ENCODE measurements around the gene FAF1. TPM values are rescaled to one million over a fixed set of nuclear protein-coding genes. Genes with fewer than 3 reads are reported as not detected.

Gene FAF1
- total RNA-seq, 1 experiment from 2014 or later, result 73.2 TPM

- no peaks in the 10 kb centered on the region for H3K9me2 ChIP-seq (ENCODE audit: insufficient read depth)
- ChIA-PET RAD21 (ENCODE audit: low non-redundant PET in 1 of 2, low total read pairs in 2 of 2, uncharacterized antibody in 2 of 2, unreplicated experiment in 2 of 2) (no interaction called here), CTCF (no interaction called here), POLR2A (no interaction called here)
- H3K4me2 ChIP-seq (ENCODE audit: low read length), result no peak overlapping the region
- H3K27ac ChIP-seq (ENCODE audit: low read depth, low read length), result no peak overlapping the region
- no peaks in the 10 kb centered on the region for H4K20me1 ChIP-seq (ENCODE audit: insufficient read depth)
- H2AFZ ChIP-seq (ENCODE audit: low read depth, low read length, poor library complexity, severe bottlenecking), result no peak overlapping the region
- no TSS peak for BruUV-seq (replicated peaks)
- TF ChIP-seq SP1 (IDR thresholded peaks at IDR 0.05; ENCODE audit: low read depth), result no peak
- no peaks in the 10 kb centered on the region for H3K36me3 ChIP-seq (ENCODE audit: control insufficient read depth in 1 of 2, insufficient read depth in 2 of 2, low read length in 2 of 2)
- intact Hi-C loops (cut with micrococcal nuclease), result no loop called here
- no peaks in the 10 kb centered on the region for H3K9me3 ChIP-seq (ENCODE audit: control insufficient read depth in 1 of 2, insufficient read depth in 1 of 2, low read depth in 1 of 2, low read length in 2 of 2)
- H3K79me2 ChIP-seq (ENCODE audit: insufficient read depth, low read length), result no peaks in the 10 kb centered on the region
- no peak overlapping the region for H3K4me3 ChIP-seq (replicated peaks in 1 of 2; ENCODE audit: low read depth in 1 of 2, low read length in 2 of 2)
- H3K9ac ChIP-seq (ENCODE audit: low read length), result no peak overlapping the region
- ATAC-seq (no peak), DNase-seq (ENCODE audit: low read depth, low spot score) (no peak)
- H3K4me1 ChIP-seq (ENCODE audit: control insufficient read depth in 1 of 2, insufficient read depth in 2 of 2, low read length in 2 of 2), result no peaks in the 10 kb centered on the region
- no peaks in the 10 kb centered on the region for H3K27me3 ChIP-seq (ENCODE audit: insufficient read depth, low read length)
These were observed 33.6 kb upstream of the FAF1 start for GRCh38 chr1:50993645-50994044.

GRCh38 chr1:50992532-50993318, 32.7 kb upstream of the FAF1 start:
- CTCF ChIA-PET, result no interaction called here
- POLR2A ChIA-PET, result no interaction called here
- no peaks in the 10 kb centered on the region for H3K9me3 ChIP-seq (ENCODE audit: control insufficient read depth in 1 of 2, insufficient read depth in 1 of 2, low read depth in 1 of 2, low read length in 2 of 2)
- RAD21 ChIA-PET (ENCODE audit: low non-redundant PET in 1 of 2, low total read pairs in 2 of 2, uncharacterized antibody in 2 of 2, unreplicated experiment in 2 of 2), result no interaction called here
- no peak for TF ChIP-seq REST (IDR thresholded peaks at IDR 0.05; ENCODE audit: low read depth)
- DNase-seq (ENCODE audit: low read depth, low spot score), result no peak
- BruUV-seq (replicated peaks), result no TSS peak
- no peak overlapping the region for H3K4me3 ChIP-seq (replicated peaks in 1 of 2; ENCODE audit: low read depth in 1 of 2, low read length in 2 of 2)
- intact Hi-C loops (cut with micrococcal nuclease), result no loop called here
- H3K27me3 ChIP-seq (ENCODE audit: insufficient read depth, low read length), result no peaks in the 10 kb centered on the region
- H4K20me1 ChIP-seq (ENCODE audit: insufficient read depth), result no peaks in the 10 kb centered on the region
- no peaks in the 10 kb centered on the region for H3K9me2 ChIP-seq (ENCODE audit: insufficient read depth)
- no peaks in the 10 kb centered on the region for H3K4me1 ChIP-seq (ENCODE audit: control insufficient read depth in 1 of 2, insufficient read depth in 2 of 2, low read length in 2 of 2)
- H2AFZ ChIP-seq (ENCODE audit: low read depth, low read length, poor library complexity, severe bottlenecking), result no peak overlapping the region
- no peak overlapping the region for H3K27ac ChIP-seq (ENCODE audit: low read depth, low read length)
- H3K79me2 ChIP-seq (ENCODE audit: insufficient read depth, low read length), result no peaks in the 10 kb centered on the region
- H3K9ac ChIP-seq (ENCODE audit: low read length), result no peak overlapping the region
- H3K36me3 ChIP-seq (ENCODE audit: control insufficient read depth in 1 of 2, insufficient read depth in 2 of 2, low read length in 2 of 2), result no peaks in the 10 kb centered on the region
- ATAC-seq, result no peak
- H3K4me2 ChIP-seq (ENCODE audit: low read length), result no peak overlapping the region
